BE2C (cell line): ENCODE data around the gene NT5DC2.

Source experiments
- DNase-seq: peaks from one replicate; pipeline ENCODE4 v3.0.0-alpha.2; 2020
- H3K27me3 ChIP-seq: fragments of 250-450 bp; sonication (Bioruptor Pico); 2 replicates; pipeline ENCODE4 v1.5.1; 2020; ENCODE audit warnings: mild to moderate bottlenecking
- H3K36me3 ChIP-seq: fragments of 250-450 bp; sonication (Bioruptor Pico); 2 replicates; pipeline ENCODE4 v1.5.1; 2020; ENCODE audit warnings: mild to moderate bottlenecking
- H3K4me1 ChIP-seq: fragments of 250-450 bp; sonication (Bioruptor Pico); 2 replicates; pipeline ENCODE4 v1.5.1; 2020
- H3K4me3 ChIP-seq: 2 replicates; pipeline ENCODE4 v1.5.1; 2011; ENCODE audit warnings: low read depth, low read length
- H3K9me3 ChIP-seq: fragments of 250-450 bp; sonication (Bioruptor Pico); 2 replicates; pipeline ENCODE4 v1.5.1; 2020
- CTCF ChIP-seq: IDR thresholded peaks from 2 replicates; pipeline ENCODE4 v1.5.1; 2012; ENCODE audit warnings: mild to moderate bottlenecking, low read depth, low read length

NT5DC2 gene

GRCh38 chr3:52539010-52539653, 5.5 kb upstream of the NT5DC2 start:
- no peak overlapping the region for H3K4me3 ChIP-seq
- TF ChIP-seq CTCF: no peak
- no peaks in the 10 kb centered on the region for H3K4me1 ChIP-seq
- no peaks in the 10 kb centered on the region for H3K27me3 ChIP-seq
- DNase-seq: no peak
- 0 out of 2 replicates have a peak, but pooled peaks cover 2% of the 10 kb centered on the region for H3K36me3 ChIP-seq
- no peaks in the 10 kb centered on the region for H3K9me3 ChIP-seq

- Histone ChIP-seq H3K36me3 (0 out of 2 replicates have a peak, but pooled peaks cover 2% of the 10 kb centered on the region), H3K27me3 (no peaks in the 10 kb centered on the region), H3K4me1 (no peaks in the 10 kb centered on the region), H3K9me3 (no peaks in the 10 kb centered on the region), H3K4me3 (peak overlapping the region; percentile 83)
- DNase-seq: no peak
- TF ChIP-seq CTCF: no peak
Measured at GRCh38 chr3:52537726-52538421, 4.2 kb upstream of the NT5DC2 start.

DNA sequence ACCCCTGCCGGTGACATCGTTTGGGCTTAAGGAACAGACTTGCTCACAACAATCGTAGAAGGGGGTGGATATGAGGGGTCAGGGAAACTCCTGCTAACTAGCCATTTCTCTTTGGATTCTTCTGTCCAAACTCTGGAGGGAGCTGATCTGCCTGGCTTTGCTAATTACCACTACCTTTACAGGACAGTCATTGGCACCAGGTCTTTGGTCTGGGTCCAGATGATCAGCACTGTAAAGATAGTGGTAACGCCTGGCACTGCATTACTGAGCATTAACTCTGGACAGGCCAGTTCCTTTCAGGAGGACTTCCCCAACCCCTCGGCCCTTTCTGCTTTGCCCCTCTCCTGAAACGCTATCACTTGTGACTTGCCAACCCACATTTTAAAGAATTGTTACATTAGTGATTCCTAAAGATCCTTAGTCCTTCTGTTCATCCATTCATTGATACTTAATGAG, 3.5 kb upstream of the NT5DC2 start:
- Histone ChIP-seq H3K4me1 (no peaks in the 10 kb centered on the region), H3K9me3 (no peaks in the 10 kb centered on the region), H3K4me3 (peak overlapping the region; percentile 83), H3K36me3 (0 out of 2 replicates have a peak, but pooled peaks cover 2% of the 10 kb centered on the region), H3K27me3 (no peaks in the 10 kb centered on the region)
- DNase-seq: no peak
- no peak for TF ChIP-seq CTCF

GRCh38 chr3:52536369-52537164, 2.9 kb upstream of the NT5DC2 start, which contains the start of gene UQCC5:
Gene UQCC5 (plus strand): TSS chr3:52536605. CDS start chr3:52536756, 151 bp downstream.
- H3K4me1 ChIP-seq: 0 out of 2 replicates have a peak, but pooled peaks cover 2% of the 10 kb centered on the region
- no peaks in the 10 kb centered on the region for H3K9me3 ChIP-seq
- peak; percentile 95 for DNase-seq
- no peak for TF ChIP-seq CTCF
- H3K36me3 ChIP-seq: 0 out of 2 replicates have a peak, but pooled peaks cover 2% of the 10 kb centered on the region
- no peaks in the 10 kb centered on the region for H3K27me3 ChIP-seq
- peak within 1 kb of the TSS; percentile 83 for H3K4me3 ChIP-seq

GRCh38 chr3:52536112-52536368, 2.4 kb upstream of the NT5DC2 start:
- H3K4me1 ChIP-seq: peaks cover 5% of the 10 kb centered on the region; the same call in 1 of the 2 replicates
- no peak for TF ChIP-seq CTCF

More at GRCh38 chr3:52536112-52536368, 2.4 kb upstream of the NT5DC2 start:
- Histone ChIP-seq H3K4me3 (peak overlapping the region; percentile 27), H3K36me3 (0 out of 2 replicates have a peak, but pooled peaks cover 2% of the 10 kb centered on the region), H3K27me3 (no peaks in the 10 kb centered on the region), H3K9me3 (no peaks in the 10 kb centered on the region)
- DNase-seq: no peak
